Fibroblast of lung (primary cell): ENCODE data around the gene SRPX.

ENCODE experiments used
- CTCF ChIP-seq, 2 donors: IDR thresholded peaks in 1 of 2; conservative IDR thresholded peaks in 1 of 2; 1 replicate in 1 of 2; 2 replicates in 1 of 2; pipeline ENCODE4 v1.5.1; 2011 to 2012; ENCODE audit warnings: low read length in 2 of 2, control low read depth in 1 of 2, inconsistent platforms in 1 of 2, low read depth in 1 of 2, mild to moderate bottlenecking in 1 of 2
- EZH2 ChIP-seq: IDR thresholded peaks from 2 replicates; pipeline ENCODE4 v1.5.1; 2012; ENCODE audit warnings: low read length, control low read depth, mild to moderate bottlenecking; ENCODE audit errors: missing control alignments

- TF ChIP-seq CTCF (conservative IDR thresholded peaks at IDR 0.05 in 1 of 2, IDR thresholded peaks at IDR 0.05 in 1 of 2; ENCODE audit: low read depth in 1 of 2, low read length in 2 of 2) (no peak), EZH2 (no peak)
Measured at GRCh38 chrX:38150993-38151392, 69.7 kb downstream of the SRPX start.
